Activated B cell treated with CpG ODN at 0.5 μM for 24 hours (primary cell): Measurements from ENCODE around the gene LSM11. TPM values are rescaled to one million over a fixed set of nuclear protein-coding genes. Genes with fewer than 3 reads are reported as not detected.

Source experiments
- ATAC-seq: fragments of 200-7000 bp; cut with Tn5 transposase; one replicate; pipeline ENCODE4 v1.10.0; 2021; ENCODE audit warnings: low read depth, mild to moderate bottlenecking, moderate library complexity
- CTCF ChIA-PET: fragments of 350-600 bp; sonication (Branson Sonifier 250); formaldehyde crosslinking; loops from one replicate; lab custom pipeline; 2021; ENCODE audit warnings: antibody characterized with exemption; lab: Charles Lee
- POLR2A ChIA-PET: fragments of 350-600 bp; sonication (Branson Sonifier 250); formaldehyde crosslinking; loops from one replicate; lab custom pipeline; 2021; ENCODE audit warnings: antibody characterized with exemption; lab: Charles Lee
- DNase-seq: peaks from one replicate; pipeline ENCODE4 v3.0.0; 2022
- H3K27ac Mint-ChIP-seq: one replicate; pipeline ENCODE4 v1.8.0; 2020; ENCODE audit warnings: mixed read lengths
- H3K27me3 Mint-ChIP-seq: one replicate; pipeline ENCODE4 v1.8.0; 2021; ENCODE audit warnings: mixed read lengths
- H3K36me3 Mint-ChIP-seq: one replicate; pipeline ENCODE4 v1.8.0; 2021; ENCODE audit warnings: low read depth, mixed read lengths
- H3K4me1 Mint-ChIP-seq: one replicate; pipeline ENCODE4 v1.8.0; 2021; ENCODE audit warnings: mixed read lengths
- H3K4me3 Mint-ChIP-seq: one replicate; pipeline ENCODE4 v1.8.0; 2020; ENCODE audit warnings: mild to moderate bottlenecking, mixed read lengths
- H3K9me3 Mint-ChIP-seq: one replicate; pipeline ENCODE4 v1.8.0; 2020; ENCODE audit warnings: mixed read lengths
- CTCF ChIP-seq: fragments of 200-600 bp; IDR thresholded peaks from one replicate; pipeline ENCODE4 v1.8.0; 2022; ENCODE audit warnings: antibody characterized with exemption, mild to moderate bottlenecking
- intact Hi-C: fragments of 100-400 bp; cut with micrococcal nuclease; formaldehyde crosslinking; loops from one replicate; pipeline ENCODE4 v1.15.1; 2024
- total RNA-seq: library from RNA; stranded (reverse); gene quantifications from 2 replicates; pipeline ENCODE4 v1.2.3, GENCODE V29; 2022

Gene LSM11
- total RNA-seq, 1 donor from 2014 or later = 5.0 TPM

GRCh38 chr5:157802736-157803135 is 59.2 kb downstream of the LSM11 start:
- ChIA-PET POLR2A (interaction anchor here (0.6 kb wide), 1 partner anchor 27 kb away, joined by 7 read pairs; no protein-coding TSS in a partner anchor), CTCF (no interaction called here)
- H3K27me3 Mint-ChIP-seq = no peaks in the 10 kb centered on the region
- no peak overlapping the region for H3K27ac Mint-ChIP-seq
- DNase-seq = no peak
- no peak overlapping the region for H3K4me3 Mint-ChIP-seq
- no peak for ATAC-seq
- H3K36me3 Mint-ChIP-seq = peaks cover 55% of the 10 kb centered on the region
- no peaks in the 10 kb centered on the region for H3K4me1 Mint-ChIP-seq
- no peaks in the 10 kb centered on the region for H3K9me3 Mint-ChIP-seq
- TF ChIP-seq CTCF = no peak
- intact Hi-C loops = no loop called here

GRCh38 chr5:157808043-157808442 is 64.5 kb downstream of the LSM11 start:
- H3K27me3 Mint-ChIP-seq = no peaks in the 10 kb centered on the region
- intact Hi-C loops = no loop called here
- H3K27ac Mint-ChIP-seq = no peak overlapping the region
- H3K36me3 Mint-ChIP-seq = peaks cover 76% of the 10 kb centered on the region
- H3K9me3 Mint-ChIP-seq = no peaks in the 10 kb centered on the region
- DNase-seq (no peak), ATAC-seq (no peak)
- TF ChIP-seq CTCF = no peak
- no peak overlapping the region for H3K4me3 Mint-ChIP-seq
- ChIA-PET POLR2A (no interaction called here), CTCF (interaction anchor here (0.8 kb wide), 1 partner anchor 9 kb away, joined by 3 read pairs; no protein-coding TSS in a partner anchor)
- H3K4me1 Mint-ChIP-seq = no peaks in the 10 kb centered on the region

Other genes starting within 250 kb of the LSM11 start
- gene ADAM19, start 167.9 kb upstream of the LSM11 start, total RNA-seq = 115 and 136 TPM in 2 replicates
- gene SOX30, start 91.3 kb upstream of the LSM11 start, total RNA-seq = 0.37 and 0.47 TPM in 2 replicates
- not detected in 2 replicates for gene C5orf52, start 72.2 kb upstream of the LSM11 start, total RNA-seq
- 25.6 and 28.9 TPM in 2 replicates for gene THG1L, start 12.3 kb upstream of the LSM11 start, total RNA-seq
- gene CLINT1, start 115.4 kb downstream of the LSM11 start, total RNA-seq = 92.4 and 105 TPM in 2 replicates